Measurements from ENCODE around the gene MCC. TPM values are rescaled to one million over a fixed set of nuclear protein-coding genes. Genes with fewer than 3 reads are reported as not detected.

Gene MCC
- polyA plus RNA-seq, 1 donor (not counting 4 experiments of a cell fraction or from before 2014, with no cell fraction given): 24.6 TPM

- no peaks in the 10 kb centered on the region for H3K79me2 ChIP-seq (ENCODE audit: control insufficient read depth, insufficient read depth, low read length)
- no peak overlapping the region for H3K4me2 ChIP-seq (ENCODE audit: control insufficient read depth, extremely low read depth, insufficient read depth, low read depth, low read length)
- TF ChIP-seq CTCF (optimal IDR thresholded peaks at IDR 0.05 in 1 of 3, IDR thresholded peaks at IDR 0.05 in 1 of 3, conservative IDR thresholded peaks at IDR 0.05 in 1 of 3; ENCODE audit: extremely low read depth in 1 of 3, insufficient read depth in 2 of 3, low read length in 3 of 3) (no peak), EZH2 (IDR thresholded peaks at IDR 0.05; ENCODE audit: low read length) (no peak)
- no peaks in the 10 kb centered on the region for H3K9me3 ChIP-seq (ENCODE audit: control insufficient read depth, low read depth, low read length)
- H3K4me3 ChIP-seq (ENCODE audit: control insufficient read depth in 2 of 3, extremely low read depth in 1 of 3, insufficient read depth in 2 of 3, low read depth in 1 of 3, low read length in 3 of 3): no peak overlapping the region
- FAIRE-seq (no peak), DNase-seq (ENCODE audit: low read depth, low spot score) (no peak)
- no peaks in the 10 kb centered on the region for H3K27me3 ChIP-seq (ENCODE audit: control insufficient read depth, extremely low read depth, insufficient read depth, low read length)
- no peaks in the 10 kb centered on the region for H4K20me1 ChIP-seq (ENCODE audit: control insufficient read depth, extremely low read depth, insufficient read depth, low read length)
- no peak overlapping the region for H2AFZ ChIP-seq (ENCODE audit: control insufficient read depth, low read length)
- no peaks in the 10 kb centered on the region for H3K36me3 ChIP-seq (ENCODE audit: control insufficient read depth in 2 of 2, extremely low read depth in 1 of 2, insufficient read depth in 2 of 2, low read length in 2 of 2)
- dilution Hi-C loops (cut with MboI; ENCODE audit: extremely low pct_ligation_motif_present, low sequenced_read_pairs): no loop called here
- no peak overlapping the region for H3K27ac ChIP-seq (ENCODE audit: control insufficient read depth, insufficient read depth, low read length)
- H3K9me1 ChIP-seq (ENCODE audit: control insufficient read depth, extremely low read depth, insufficient read depth, low read length): no peaks in the 10 kb centered on the region
- H3K9ac ChIP-seq (ENCODE audit: control insufficient read depth, extremely low read depth, insufficient read depth, low read length): no peak overlapping the region
- no peaks in the 10 kb centered on the region for H3K4me1 ChIP-seq (ENCODE audit: control insufficient read depth, extremely low read depth, insufficient read depth, low read length)
These were observed 98.0 kb downstream of the MCC start for GRCh38 chr5:113390224-113390623.

GRCh38 chr5:113389116-113389515 is 99.1 kb downstream of the MCC start:
- Histone ChIP-seq H3K4me1 (ENCODE audit: control insufficient read depth, extremely low read depth, insufficient read depth, low read length) (no peaks in the 10 kb centered on the region), H3K9ac (ENCODE audit: control insufficient read depth, extremely low read depth, insufficient read depth, low read length) (no peak overlapping the region), H3K27ac (ENCODE audit: control insufficient read depth, insufficient read depth, low read length) (no peak overlapping the region), H3K9me3 (ENCODE audit: control insufficient read depth, low read depth, low read length) (no peaks in the 10 kb centered on the region), H3K27me3 (ENCODE audit: control insufficient read depth, extremely low read depth, insufficient read depth, low read length) (no peaks in the 10 kb centered on the region), H3K36me3 (ENCODE audit: control insufficient read depth in 2 of 2, extremely low read depth in 1 of 2, insufficient read depth in 2 of 2, low read length in 2 of 2) (peaks cover 0 to 5% of the 10 kb centered on the region in 2 experiments), H4K20me1 (ENCODE audit: control insufficient read depth, extremely low read depth, insufficient read depth, low read length) (no peaks in the 10 kb centered on the region), H3K9me1 (ENCODE audit: control insufficient read depth, extremely low read depth, insufficient read depth, low read length) (no peaks in the 10 kb centered on the region), H3K79me2 (ENCODE audit: control insufficient read depth, insufficient read depth, low read length) (no peaks in the 10 kb centered on the region), H2AFZ (ENCODE audit: control insufficient read depth, low read length) (no peak overlapping the region), H3K4me3 (ENCODE audit: control insufficient read depth in 2 of 3, extremely low read depth in 1 of 3, insufficient read depth in 2 of 3, low read depth in 1 of 3, low read length in 3 of 3) (no peak overlapping the region), H3K4me2 (ENCODE audit: control insufficient read depth, extremely low read depth, insufficient read depth, low read depth, low read length) (no peak overlapping the region)
- dilution Hi-C loops (cut with MboI; ENCODE audit: extremely low pct_ligation_motif_present, low sequenced_read_pairs): no loop called here
- TF ChIP-seq EZH2 (IDR thresholded peaks at IDR 0.05; ENCODE audit: low read length): no peak
- TF ChIP-seq CTCF (optimal IDR thresholded peaks at IDR 0.05 in 1 of 3, IDR thresholded peaks at IDR 0.05 in 1 of 3, conservative IDR thresholded peaks at IDR 0.05 in 1 of 3; ENCODE audit: extremely low read depth in 1 of 3, insufficient read depth in 2 of 3, low read length in 3 of 3): no peak
- no peak for FAIRE-seq
- DNase-seq (ENCODE audit: low read depth, low spot score): no peak
